Fibroblast of lung (primary cell): ENCODE measurements around the gene CD200. TPM values are rescaled to one million over a fixed set of nuclear protein-coding genes. Genes with fewer than 3 reads are reported as not detected.

Experiments used
- DNase-seq, 2 donors: peaks; one replicate each; pipeline versions ENCODE4 v3.0.0 to v3.0.0-alpha.2; 2010; ENCODE audit warnings: low read depth in 2 of 2
- H2AFZ ChIP-seq: 2 replicates; pipeline ENCODE4 v1.5.1; 2012; ENCODE audit warnings: low read length, control low read depth, inconsistent platforms
- H3K27ac ChIP-seq: 2 replicates; pipeline ENCODE4 v1.5.1; 2011; ENCODE audit warnings: low read length, control low read depth; ENCODE audit not compliant: insufficient read depth
- H3K27me3 ChIP-seq: 2 replicates; pipeline ENCODE4 v1.5.1; 2011; ENCODE audit warnings: mild to moderate bottlenecking, low read length; ENCODE audit not compliant: control insufficient read depth, insufficient read depth
- H3K36me3 ChIP-seq: 2 replicates; pipeline ENCODE4 v1.5.1; 2011; ENCODE audit warnings: low read length; ENCODE audit not compliant: control insufficient read depth, insufficient read depth
- H3K4me1 ChIP-seq: 2 replicates; pipeline ENCODE4 v1.5.1; 2011; ENCODE audit warnings: low read length; ENCODE audit not compliant: control insufficient read depth, insufficient read depth; ENCODE audit errors: extremely low read depth
- H3K4me2 ChIP-seq: 2 replicates; pipeline ENCODE4 v1.5.1; 2011; ENCODE audit warnings: low read length, control low read depth; ENCODE audit not compliant: insufficient read depth; ENCODE audit errors: extremely low read depth
- H3K4me3 ChIP-seq, 4 experiments: fragments of 200-600 bp in 1 of 4; sonication (generic) in 1 of 4; replicated peaks in 1 of 4; 2 replicates each; pipeline ENCODE4 v1.5.1; 2011 to 2016; ENCODE audit warnings: low read length in 4 of 4, low read depth in 3 of 4, mild to moderate bottlenecking in 3 of 4, control low read depth in 2 of 4, inconsistent platforms in 1 of 4, mixed read lengths in 1 of 4; ENCODE audit not compliant: insufficient read depth in 1 of 4; ENCODE audit errors: control extremely low read depth in 1 of 4
- H3K79me2 ChIP-seq: 2 replicates; pipeline ENCODE4 v1.5.1; 2012; ENCODE audit warnings: mild to moderate bottlenecking, low read length, inconsistent platforms; ENCODE audit not compliant: control insufficient read depth, insufficient read depth
- H3K9ac ChIP-seq: 2 replicates; pipeline ENCODE4 v1.5.1; 2011; ENCODE audit warnings: mild to moderate bottlenecking, low read length, control low read depth; ENCODE audit not compliant: insufficient read depth
- H3K9me3 ChIP-seq: 2 replicates; pipeline ENCODE4 v1.5.1; 2012; ENCODE audit warnings: low read depth, low read length; ENCODE audit not compliant: control insufficient read depth, insufficient read depth
- H4K20me1 ChIP-seq: 2 replicates; pipeline ENCODE4 v1.5.1; 2011; ENCODE audit warnings: low read length; ENCODE audit not compliant: control insufficient read depth, insufficient read depth; ENCODE audit errors: extremely low read depth
- EZH2 ChIP-seq: IDR thresholded peaks from 2 replicates; pipeline ENCODE4 v1.5.1; 2012; ENCODE audit warnings: low read length, control low read depth, mild to moderate bottlenecking; ENCODE audit errors: missing control alignments
- polyA plus RNA-seq, 2 donors: library from polyadenylated mRNA; depleted of rRNA in 1 of 2; stranded (reverse) in 1 of 2; unstranded in 1 of 2; fragments of >200 nt; gene quantifications; 2 replicates each; pipeline ENCODE4 v1.2.1, GENCODE V29; 2011 to 2012; ENCODE audit warnings: missing spikeins in 1 of 2
- total RNA-seq: library from RNA; depleted of rRNA; stranded (reverse); fragments of >200 nt; gene quantifications from 2 replicates; pipeline ENCODE4 v1.2.1, GENCODE V29; 2014
- TF ChIP-seq, protein P1 (sequence below), 2 donors: IDR thresholded peaks in 1 of 2; conservative IDR thresholded peaks in 1 of 2; 1 replicate in 1 of 2; 2 replicates in 1 of 2; pipeline ENCODE4 v1.5.1; 2011 to 2012; ENCODE audit warnings: low read length in 2 of 2, control low read depth in 1 of 2, inconsistent platforms in 1 of 2, low read depth in 1 of 2, mild to moderate bottlenecking in 1 of 2

CD200 gene
- total and polyA plus RNA-seq, 2 donors (not counting 1 experiment from before 2014, with no cell fraction given), result 0.17 to 0.22 TPM

DNA sequence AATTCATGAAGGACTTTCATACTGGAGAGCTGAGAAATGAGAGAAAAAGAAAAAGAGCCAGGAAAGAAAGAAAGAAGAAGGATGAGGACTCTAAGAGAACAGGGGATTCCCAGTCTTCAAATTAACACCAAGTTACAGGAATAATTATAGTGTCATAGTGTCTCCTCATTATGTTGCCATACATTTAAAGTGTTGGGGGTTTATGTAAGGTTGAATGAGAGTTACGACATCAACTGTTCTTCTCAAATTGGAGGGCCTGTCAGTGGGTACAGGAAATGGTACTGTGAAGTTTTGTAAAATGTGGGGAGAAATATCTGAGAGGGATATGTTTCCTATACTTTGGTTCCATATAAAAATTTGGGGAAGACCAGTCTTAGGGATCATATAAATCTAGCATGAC lies 12.3 kb upstream of the CD200 start:
- H3K4me3 ChIP-seq, result no peak overlapping the region
- H3K9ac ChIP-seq, result no peak overlapping the region
- no peaks in the 10 kb centered on the region for H3K9me3 ChIP-seq
- no peaks in the 10 kb centered on the region for H3K79me2 ChIP-seq
- H4K20me1 ChIP-seq, result no peaks in the 10 kb centered on the region
- H2AFZ ChIP-seq, result no peak overlapping the region
- no peaks in the 10 kb centered on the region for H3K27me3 ChIP-seq
- H3K4me2 ChIP-seq, result no peak overlapping the region
- no peaks in the 10 kb centered on the region for H3K36me3 ChIP-seq
- no peak for DNase-seq
- H3K27ac ChIP-seq, result no peak overlapping the region
- no peaks in the 10 kb centered on the region for H3K4me1 ChIP-seq
- TF ChIP-seq, protein P1, sequence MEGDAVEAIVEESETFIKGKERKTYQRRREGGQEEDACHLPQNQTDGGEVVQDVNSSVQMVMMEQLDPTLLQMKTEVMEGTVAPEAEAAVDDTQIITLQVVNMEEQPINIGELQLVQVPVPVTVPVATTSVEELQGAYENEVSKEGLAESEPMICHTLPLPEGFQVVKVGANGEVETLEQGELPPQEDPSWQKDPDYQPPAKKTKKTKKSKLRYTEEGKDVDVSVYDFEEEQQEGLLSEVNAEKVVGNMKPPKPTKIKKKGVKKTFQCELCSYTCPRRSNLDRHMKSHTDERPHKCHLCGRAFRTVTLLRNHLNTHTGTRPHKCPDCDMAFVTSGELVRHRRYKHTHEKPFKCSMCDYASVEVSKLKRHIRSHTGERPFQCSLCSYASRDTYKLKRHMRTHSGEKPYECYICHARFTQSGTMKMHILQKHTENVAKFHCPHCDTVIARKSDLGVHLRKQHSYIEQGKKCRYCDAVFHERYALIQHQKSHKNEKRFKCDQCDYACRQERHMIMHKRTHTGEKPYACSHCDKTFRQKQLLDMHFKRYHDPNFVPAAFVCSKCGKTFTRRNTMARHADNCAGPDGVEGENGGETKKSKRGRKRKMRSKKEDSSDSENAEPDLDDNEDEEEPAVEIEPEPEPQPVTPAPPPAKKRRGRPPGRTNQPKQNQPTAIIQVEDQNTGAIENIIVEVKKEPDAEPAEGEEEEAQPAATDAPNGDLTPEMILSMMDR (conservative IDR thresholded peaks at IDR 0.05 in 1 of 2, IDR thresholded peaks at IDR 0.05 in 1 of 2; ENCODE audit: low read depth in 1 of 2, low read length in 2 of 2), result no peak
- no peak for TF ChIP-seq EZH2

GRCh38 chr3:112321867-112322652 lies 10.9 kb upstream of the CD200 start:
- no peaks in the 10 kb centered on the region for H3K27me3 ChIP-seq
- no peaks in the 10 kb centered on the region for H3K9me3 ChIP-seq
- no peak overlapping the region for H3K9ac ChIP-seq
- no peak overlapping the region for H3K4me2 ChIP-seq
- no peaks in the 10 kb centered on the region for H3K4me1 ChIP-seq
- H3K36me3 ChIP-seq, result no peaks in the 10 kb centered on the region
- no peaks in the 10 kb centered on the region for H3K79me2 ChIP-seq
- H3K4me3 ChIP-seq, result no peak overlapping the region
- TF ChIP-seq, protein P1 (conservative IDR thresholded peaks at IDR 0.05 in 1 of 2, IDR thresholded peaks at IDR 0.05 in 1 of 2; ENCODE audit: low read depth in 1 of 2, low read length in 2 of 2), result no peak
- TF ChIP-seq EZH2, result no peak
- H4K20me1 ChIP-seq, result no peaks in the 10 kb centered on the region
- no peak overlapping the region for H2AFZ ChIP-seq
- no peak for DNase-seq
- H3K27ac ChIP-seq, result no peak overlapping the region

DNA sequence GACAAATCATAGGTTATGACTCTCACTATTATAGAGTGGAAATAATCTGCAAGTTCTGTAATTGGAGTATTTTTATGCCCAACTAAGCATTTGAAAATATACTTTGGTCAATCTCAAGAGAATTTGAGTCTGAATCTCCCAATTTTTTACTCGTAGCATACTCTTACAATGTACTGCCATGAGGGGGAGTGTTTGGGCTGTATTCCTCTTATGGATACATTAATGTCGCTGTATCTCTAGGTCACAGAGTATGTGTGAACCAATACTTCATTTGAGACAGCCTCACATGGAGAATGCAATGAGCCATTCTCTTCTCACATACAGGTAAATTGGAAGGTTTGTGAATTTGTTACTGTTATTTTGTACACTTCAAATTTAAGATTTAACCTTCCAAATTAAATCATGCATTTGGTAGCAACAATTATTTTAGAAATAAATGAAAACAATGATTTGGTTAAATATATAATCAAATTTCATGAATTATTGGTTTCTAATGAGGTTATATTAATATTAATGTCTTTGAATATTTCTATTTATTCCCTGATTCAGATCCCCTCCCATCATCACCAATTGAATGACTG lies 5.5 kb upstream of the CD200 start:
- TF ChIP-seq EZH2, result no peak
- TF ChIP-seq, protein P1 (conservative IDR thresholded peaks at IDR 0.05 in 1 of 2, IDR thresholded peaks at IDR 0.05 in 1 of 2; ENCODE audit: low read depth in 1 of 2, low read length in 2 of 2), result peak; percentile 76 to 80
- Histone ChIP-seq H2AFZ (no peak overlapping the region), H3K27me3 (no peaks in the 10 kb centered on the region), H3K36me3 (no peaks in the 10 kb centered on the region), H4K20me1 (no peaks in the 10 kb centered on the region), H3K9me3 (no peaks in the 10 kb centered on the region), H3K27ac (no peak overlapping the region), H3K9ac (no peak overlapping the region), H3K4me1 (no peaks in the 10 kb centered on the region), H3K79me2 (no peaks in the 10 kb centered on the region), H3K4me2 (no peak overlapping the region), H3K4me3 (no peak overlapping the region)
- DNase-seq, result peak; percentile 53 to 77
